ENCODE data around the gene ZNF438.

DNA sequence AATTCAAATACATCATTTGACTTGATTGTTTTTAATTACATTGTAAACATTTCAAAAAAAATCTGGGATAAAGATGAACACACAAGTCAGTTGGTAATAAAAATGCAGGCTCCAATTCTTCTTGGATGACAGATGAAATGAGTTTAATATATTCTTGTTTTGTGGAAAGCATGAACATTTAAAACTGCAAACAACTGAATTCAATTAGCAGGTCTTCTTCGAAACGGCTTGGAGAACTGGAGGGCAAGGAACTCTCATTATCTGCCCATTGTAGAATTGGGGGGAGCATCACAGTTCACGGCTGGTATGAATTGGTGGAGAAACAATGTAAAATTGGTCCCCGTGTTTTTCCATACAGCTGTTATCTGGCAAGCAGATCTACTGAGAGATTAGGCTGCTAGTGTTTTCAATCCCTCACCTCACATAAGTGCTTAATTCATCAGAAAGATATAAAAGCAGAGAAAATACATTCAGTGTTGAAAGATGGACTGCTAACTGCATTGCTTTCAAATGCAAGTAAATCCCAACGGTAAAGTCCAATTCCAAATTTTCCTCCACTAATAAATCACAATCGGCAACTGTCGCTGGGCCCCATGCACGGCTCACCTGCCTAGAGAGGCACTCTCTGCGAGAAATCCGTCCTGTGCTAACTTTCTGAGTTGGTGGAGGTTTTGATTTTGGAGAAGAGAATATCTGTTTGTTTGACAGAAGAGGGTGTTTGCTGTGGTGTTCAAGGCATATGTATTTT lies 199.5 kb downstream of the ZNF438 start:
- TF ChIP-seq FOXP2 (optimal IDR thresholded peaks at IDR 0.05; ENCODE audit: borderline replicate concordance, extremely low read depth, extremely low read length, insufficient read depth) = no peak
- TF ChIP-seq TAF1 (IDR thresholded peaks at IDR 0.05; ENCODE audit: borderline replicate concordance, insufficient read depth, low read length) = no peak
